Measurements from ENCODE around the gene CACNA1B.

The CACNA1B gene

DNA sequence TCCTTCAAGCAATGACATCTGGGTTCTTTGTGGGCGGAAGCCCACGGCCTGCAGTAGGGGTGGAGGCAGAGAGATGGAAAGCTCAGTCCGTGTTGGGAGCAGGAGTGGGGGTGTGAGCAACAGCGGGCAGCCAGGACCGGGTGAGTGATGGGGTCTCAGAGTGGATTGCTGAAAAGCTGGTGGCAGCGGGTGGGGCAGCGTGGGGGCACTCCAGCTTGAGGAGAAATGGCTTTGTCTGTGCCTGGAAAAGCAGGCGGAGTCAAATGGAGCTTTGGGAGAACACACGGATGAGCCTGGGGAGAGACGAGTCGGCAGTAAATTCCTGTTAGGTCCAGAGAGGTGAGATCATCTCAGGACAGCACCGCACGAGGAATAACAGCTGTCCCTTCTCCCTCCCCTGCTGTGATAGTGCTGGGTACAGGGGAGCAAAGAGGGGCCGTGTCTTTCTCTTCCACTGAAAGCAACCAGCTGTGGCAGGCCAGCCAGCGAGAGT, 42.1 kb downstream of the CACNA1B start:
- TF ChIP-seq, protein P1, sequence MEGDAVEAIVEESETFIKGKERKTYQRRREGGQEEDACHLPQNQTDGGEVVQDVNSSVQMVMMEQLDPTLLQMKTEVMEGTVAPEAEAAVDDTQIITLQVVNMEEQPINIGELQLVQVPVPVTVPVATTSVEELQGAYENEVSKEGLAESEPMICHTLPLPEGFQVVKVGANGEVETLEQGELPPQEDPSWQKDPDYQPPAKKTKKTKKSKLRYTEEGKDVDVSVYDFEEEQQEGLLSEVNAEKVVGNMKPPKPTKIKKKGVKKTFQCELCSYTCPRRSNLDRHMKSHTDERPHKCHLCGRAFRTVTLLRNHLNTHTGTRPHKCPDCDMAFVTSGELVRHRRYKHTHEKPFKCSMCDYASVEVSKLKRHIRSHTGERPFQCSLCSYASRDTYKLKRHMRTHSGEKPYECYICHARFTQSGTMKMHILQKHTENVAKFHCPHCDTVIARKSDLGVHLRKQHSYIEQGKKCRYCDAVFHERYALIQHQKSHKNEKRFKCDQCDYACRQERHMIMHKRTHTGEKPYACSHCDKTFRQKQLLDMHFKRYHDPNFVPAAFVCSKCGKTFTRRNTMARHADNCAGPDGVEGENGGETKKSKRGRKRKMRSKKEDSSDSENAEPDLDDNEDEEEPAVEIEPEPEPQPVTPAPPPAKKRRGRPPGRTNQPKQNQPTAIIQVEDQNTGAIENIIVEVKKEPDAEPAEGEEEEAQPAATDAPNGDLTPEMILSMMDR (conservative IDR thresholded peaks at IDR 0.05; ENCODE audit: low read depth, low read length) = no peak
- Histone ChIP-seq H4K20me1 (ENCODE audit: insufficient read depth) (no peaks in the 10 kb centered on the region), H3K36me3 (ENCODE audit: insufficient read depth) (no peaks in the 10 kb centered on the region), H3K4me1 (ENCODE audit: low read depth, poor library complexity, severe bottlenecking) (no peaks in the 10 kb centered on the region), H3K79me2 (ENCODE audit: insufficient read depth, low read depth) (no peaks in the 10 kb centered on the region), H3K27ac (no peak overlapping the region), H2AFZ (ENCODE audit: low read depth) (no peak overlapping the region), H3K4me2 (no peak overlapping the region), H3K27me3 (ENCODE audit: insufficient read depth, low read depth) (peaks cover 9% of the 10 kb centered on the region; the same call in 1 of the 2 replicates), H3K4me3 (IDR thresholded peaks at IDR 0.05; ENCODE audit: insufficient read depth, low read depth, low read length) (no peak overlapping the region), H3K9ac (no peak overlapping the region)

GRCh38 chr9:137920753-137921152, 43.2 kb downstream of the CACNA1B start:
- Histone ChIP-seq H4K20me1 (ENCODE audit: insufficient read depth) (no peaks in the 10 kb centered on the region), H3K4me2 (no peak overlapping the region), H3K79me2 (ENCODE audit: insufficient read depth, low read depth) (no peaks in the 10 kb centered on the region), H3K4me1 (ENCODE audit: low read depth, poor library complexity, severe bottlenecking) (no peaks in the 10 kb centered on the region), H3K36me3 (ENCODE audit: insufficient read depth) (no peaks in the 10 kb centered on the region), H3K4me3 (IDR thresholded peaks at IDR 0.05; ENCODE audit: insufficient read depth, low read depth, low read length) (no peak overlapping the region), H3K9ac (no peak overlapping the region), H3K27ac (no peak overlapping the region), H2AFZ (ENCODE audit: low read depth) (no peak overlapping the region), H3K27me3 (ENCODE audit: insufficient read depth, low read depth) (peaks cover 9% of the 10 kb centered on the region; the same call in 1 of the 2 replicates)
- TF ChIP-seq, protein P1 (conservative IDR thresholded peaks at IDR 0.05; ENCODE audit: low read depth, low read length) = no peak

DNA sequence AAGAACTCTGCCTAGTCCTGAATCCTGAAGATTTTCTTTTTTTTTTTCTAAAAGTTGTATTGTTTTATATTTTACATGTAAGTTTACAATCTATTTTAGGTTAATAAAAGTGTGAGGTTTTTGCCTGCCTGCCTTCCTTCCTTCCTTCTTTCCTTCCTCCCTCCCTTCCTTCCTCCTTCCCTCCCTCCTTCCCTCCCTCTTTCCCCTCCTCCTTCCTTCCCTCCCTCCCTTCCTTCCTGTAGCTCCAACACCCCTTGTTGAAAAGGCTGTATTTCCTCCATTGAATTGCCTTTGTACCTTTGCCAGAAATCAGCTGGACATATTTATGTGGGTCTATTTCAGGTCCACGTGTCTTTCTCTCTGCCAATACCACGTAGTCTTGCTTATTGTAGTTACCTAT, 46.6 kb downstream of the CACNA1B start:
- Histone ChIP-seq H3K4me2 (no peak overlapping the region), H3K79me2 (ENCODE audit: insufficient read depth, low read depth) (no peaks in the 10 kb centered on the region)
- TF ChIP-seq, protein P1 (conservative IDR thresholded peaks at IDR 0.05; ENCODE audit: low read depth, low read length) = no peak

GRCh38 chr9:137924761-137925369, 47.3 kb downstream of the CACNA1B start:
- TF ChIP-seq, protein P1 (conservative IDR thresholded peaks at IDR 0.05; ENCODE audit: low read depth, low read length) = no peak
- no peaks in the 10 kb centered on the region for H3K79me2 ChIP-seq (ENCODE audit: insufficient read depth, low read depth)
- H3K27ac ChIP-seq = no peak overlapping the region
- no peak overlapping the region for H3K4me2 ChIP-seq
- H3K27me3 ChIP-seq (ENCODE audit: insufficient read depth, low read depth) = peaks cover 4% of the 10 kb centered on the region; the same call in 1 of the 2 replicates
- H4K20me1 ChIP-seq (ENCODE audit: insufficient read depth) = no peaks in the 10 kb centered on the region
- H3K36me3 ChIP-seq (ENCODE audit: insufficient read depth) = no peaks in the 10 kb centered on the region
- H3K4me1 ChIP-seq (ENCODE audit: low read depth, poor library complexity, severe bottlenecking) = no peaks in the 10 kb centered on the region
- no peak overlapping the region for H2AFZ ChIP-seq (ENCODE audit: low read depth)
- H3K4me3 ChIP-seq (IDR thresholded peaks at IDR 0.05; ENCODE audit: insufficient read depth, low read depth, low read length) = no peak overlapping the region
- no peak overlapping the region for H3K9ac ChIP-seq

More for the DNA sequence above, 46.6 kb downstream of the CACNA1B start:
- Histone ChIP-seq H3K4me3 (IDR thresholded peaks at IDR 0.05; ENCODE audit: insufficient read depth, low read depth, low read length) (no peak overlapping the region), H3K27ac (no peak overlapping the region), H3K36me3 (ENCODE audit: insufficient read depth) (no peaks in the 10 kb centered on the region), H3K4me1 (ENCODE audit: low read depth, poor library complexity, severe bottlenecking) (no peaks in the 10 kb centered on the region), H4K20me1 (ENCODE audit: insufficient read depth) (no peaks in the 10 kb centered on the region), H2AFZ (ENCODE audit: low read depth) (no peak overlapping the region), H3K9ac (no peak overlapping the region), H3K27me3 (ENCODE audit: insufficient read depth, low read depth) (peaks cover 4% of the 10 kb centered on the region; the same call in 1 of the 2 replicates)

Measured in KMS-11 (cell line).